Common myeloid progenitor, CD34-positive (primary cell): ENCODE measurements around the gene SCGB3A2.

Experiments
- CTCF ChIA-PET: fragments of 350-600 bp; sonication (Branson Sonifier 250); formaldehyde crosslinking; loops from one replicate; lab custom pipeline; 2021; ENCODE audit warnings: antibody characterized with exemption; lab: Charles Lee
- POLR2A ChIA-PET: fragments of 350-600 bp; sonication (Branson Sonifier 250); formaldehyde crosslinking; loops from one replicate; lab custom pipeline; 2021; ENCODE audit warnings: antibody characterized with exemption; lab: Charles Lee
- DNase-seq, 3 donors: peaks; one replicate each; pipeline versions ENCODE4 v3.0.0 to v3.0.0-alpha.2; 2013
- H3K27ac ChIP-seq, 2 experiments: 1 replicate in 1 of 2; 2 replicates in 1 of 2; pipeline ENCODE4 v1.7.0; 2013; ENCODE audit warnings: inconsistent platforms in 2 of 2, low read length in 2 of 2, mild to moderate bottlenecking in 2 of 2, low read depth in 1 of 2, moderate library complexity in 1 of 2; ENCODE audit not compliant: severe bottlenecking in 2 of 2, insufficient read depth in 1 of 2, poor library complexity in 1 of 2
- H3K27me3 ChIP-seq, 5 experiments: replicated peaks in 2 of 5; 1 replicate in 3 of 5; 2 replicates in 2 of 5; pipeline versions ENCODE4 v1.6.1 to v1.7.0; 2013; ENCODE audit warnings: low read length in 4 of 5, mild to moderate bottlenecking in 2 of 5, moderate library complexity in 2 of 5, inconsistent platforms in 1 of 5; ENCODE audit not compliant: insufficient read depth in 5 of 5, control insufficient read depth in 4 of 5
- H3K36me3 ChIP-seq, 4 experiments: 1 replicate in 2 of 4; 2 replicates in 2 of 4; pipeline versions ENCODE4 v1.6.1 to v1.7.0; 2013; ENCODE audit warnings: low read length in 3 of 4, control low read depth in 1 of 4, mild to moderate bottlenecking in 1 of 4; ENCODE audit not compliant: control insufficient read depth in 4 of 4, insufficient read depth in 4 of 4
- H3K4me1 ChIP-seq, 4 experiments: 1 replicate in 3 of 4; 2 replicates in 1 of 4; pipeline versions ENCODE4 v1.6.1 to v1.7.1; 2013; ENCODE audit warnings: low read length in 3 of 4, mild to moderate bottlenecking in 3 of 4, control low read depth in 1 of 4, inconsistent platforms in 1 of 4, moderate library complexity in 1 of 4; ENCODE audit not compliant: control insufficient read depth in 4 of 4, insufficient read depth in 4 of 4; ENCODE audit errors: control extremely low read depth in 1 of 4
- H3K4me3 ChIP-seq, 7 experiments: 1 replicate in 4 of 7; 2 replicates in 3 of 7; pipeline versions ENCODE4 v1.5.1 to v1.7.0; 2013; ENCODE audit warnings: mild to moderate bottlenecking in 7 of 7, low read length in 6 of 7, moderate library complexity in 6 of 7, inconsistent platforms in 2 of 7, low read depth in 2 of 7, control low read depth in 1 of 7; ENCODE audit not compliant: insufficient read depth in 4 of 7, control insufficient read depth in 1 of 7; ENCODE audit errors: extremely low read depth in 1 of 7
- H3K9me3 ChIP-seq, 5 experiments: 1 replicate in 4 of 5; 2 replicates in 1 of 5; pipeline versions ENCODE4 v1.6.1 to v1.7.1; 2013; ENCODE audit warnings: low read length in 4 of 5, mild to moderate bottlenecking in 2 of 5, inconsistent platforms in 1 of 5, low read depth in 1 of 5, moderate library complexity in 1 of 5; ENCODE audit not compliant: control insufficient read depth in 4 of 5, insufficient read depth in 2 of 5; ENCODE audit errors: control extremely low read depth in 1 of 5
- WGBS: methylation state at CpG from one replicate; pipeline ENCODE4 v1.1.5; 2013; ENCODE audit not compliant: insufficient coverage; 5-methylcytosine and 5-hydroxymethylcytosine counted together

Gene SCGB3A2

DNA sequence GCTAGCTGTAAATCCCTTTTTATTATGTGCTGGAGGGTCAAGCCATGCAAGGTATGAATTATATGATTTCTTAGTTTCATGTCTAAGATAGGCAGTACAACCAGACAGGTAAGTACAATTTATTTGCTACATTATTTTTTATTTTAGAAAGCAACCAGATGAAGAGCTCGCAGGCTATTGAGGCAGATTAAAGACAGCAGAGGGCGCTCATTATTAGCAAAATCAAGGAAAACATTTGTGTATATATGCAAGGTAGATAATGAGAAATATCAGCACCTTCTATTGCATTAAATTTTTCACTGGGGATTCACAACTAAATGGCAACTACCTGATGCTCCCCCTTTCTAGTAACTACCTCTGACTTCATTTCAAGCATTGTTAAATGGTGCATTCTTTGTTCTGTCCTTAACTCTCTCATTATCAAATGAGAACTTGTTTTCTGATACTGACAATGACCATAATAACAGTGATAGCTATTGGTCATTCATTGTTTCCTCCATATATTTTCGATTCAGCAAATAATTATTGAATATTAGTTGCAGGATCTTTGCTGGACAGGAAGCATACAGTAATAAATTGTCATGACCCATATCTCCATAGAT, 8.6 kb downstream of the SCGB3A2 start:
- Histone ChIP-seq H3K4me1 (peaks cover 0 to 3% (median 0%) of the 10 kb centered on the region in 4 experiments), H3K36me3 (no peaks in the 10 kb centered on the region), H3K27ac (no peak overlapping the region), H3K4me3 (no peak overlapping the region), H3K9me3 (no peaks in the 10 kb centered on the region), H3K27me3 (no peaks in the 10 kb centered on the region)
- peak; percentile 58 to 78 (median 72) for DNase-seq
- POLR2A ChIA-PET: no interaction called here
- WGBS: no CpG with 5 or more reads among the region's 3 CpGs
- CTCF ChIA-PET: interaction anchor here (0.6 to 9.6 kb wide), 6 partner anchors 8 to 45 kb away, joined by 3 to 109 read pairs (median 3); no protein-coding TSS in a partner anchor

DNA sequence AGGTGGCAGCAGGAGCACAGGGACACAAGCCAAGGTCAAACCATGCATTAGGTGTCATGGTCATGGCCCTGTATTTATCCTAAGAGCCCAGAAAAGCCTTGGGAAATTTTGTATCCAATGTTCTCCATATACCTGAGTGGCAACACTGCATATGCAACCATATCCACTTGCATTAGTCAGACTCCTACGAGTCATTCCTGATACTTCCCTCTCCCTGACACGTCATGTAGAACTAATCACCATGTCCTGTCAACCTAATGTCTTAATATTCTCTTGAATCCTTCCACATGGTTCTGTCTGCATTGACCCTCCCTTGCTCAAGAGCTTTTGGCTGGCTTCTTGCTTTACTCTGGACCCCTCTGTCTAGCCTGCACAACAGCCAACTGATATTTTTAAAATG, 9.4 kb downstream of the SCGB3A2 start:
- ChIA-PET POLR2A (no interaction called here), CTCF (interaction anchor here (1.3 to 9.6 kb wide), 5 partner anchors 13 to 44 kb away, joined by 3 to 109 read pairs (median 7); no protein-coding TSS in a partner anchor)
- 86% methylated on average over 2 of the region's 2 CpGs for WGBS

DNA sequence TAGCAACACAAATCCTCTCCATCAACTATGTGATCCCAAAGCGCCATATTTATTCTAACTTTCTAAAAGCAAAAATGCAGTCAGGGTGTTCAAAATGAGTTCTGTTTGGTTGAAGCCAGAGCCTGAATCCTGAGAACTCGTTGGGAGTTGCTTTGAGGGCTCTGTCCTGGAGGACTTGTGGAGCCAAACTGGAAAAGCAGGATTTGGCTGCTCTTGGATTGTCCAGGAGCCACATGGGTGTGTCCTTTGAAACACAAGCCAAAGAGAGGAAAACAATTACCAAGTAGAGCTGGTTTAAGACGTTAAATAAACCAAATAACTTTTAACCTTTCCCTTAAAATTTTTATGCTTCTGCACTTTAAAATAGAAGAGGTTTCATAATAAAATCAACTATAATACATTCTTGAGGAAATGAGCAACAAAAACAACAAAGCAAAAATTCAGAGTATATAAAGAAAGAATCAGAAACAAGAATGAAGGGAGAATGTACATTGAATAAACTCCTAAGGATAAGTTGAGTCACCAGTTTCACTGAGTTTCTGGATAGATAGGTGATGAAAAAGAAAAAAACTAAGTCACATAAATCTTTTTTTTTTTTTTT, 14.3 kb downstream of the SCGB3A2 start:
- WGBS: 100% methylated on average over 1 of the region's 3 CpGs
- Histone ChIP-seq H3K4me3 (no peak overlapping the region), H3K36me3 (no peaks in the 10 kb centered on the region), H3K27ac (no peak overlapping the region), H3K4me1 (peaks cover 0 to 6% (median 0%) of the 10 kb centered on the region in 4 experiments), H3K9me3 (no peaks in the 10 kb centered on the region), H3K27me3 (no peaks in the 10 kb centered on the region)
- ChIA-PET CTCF (interaction anchor here (1.2 to 9.6 kb wide), 2 partner anchors 10 to 39 kb away, joined by 3 to 109 read pairs; no protein-coding TSS in a partner anchor), POLR2A (no interaction called here)
- no peak for DNase-seq

More for the DNA sequence above, 9.4 kb downstream of the SCGB3A2 start:
- H3K4me3 ChIP-seq: no peak overlapping the region
- H3K4me1 ChIP-seq: peaks cover 0 to 1% (median 0%) of the 10 kb centered on the region in 4 experiments
- no peaks in the 10 kb centered on the region for H3K36me3 ChIP-seq
- H3K27me3 ChIP-seq: no peaks in the 10 kb centered on the region
- H3K9me3 ChIP-seq: no peaks in the 10 kb centered on the region
- no peak overlapping the region for H3K27ac ChIP-seq
- DNase-seq: no peak

DNA sequence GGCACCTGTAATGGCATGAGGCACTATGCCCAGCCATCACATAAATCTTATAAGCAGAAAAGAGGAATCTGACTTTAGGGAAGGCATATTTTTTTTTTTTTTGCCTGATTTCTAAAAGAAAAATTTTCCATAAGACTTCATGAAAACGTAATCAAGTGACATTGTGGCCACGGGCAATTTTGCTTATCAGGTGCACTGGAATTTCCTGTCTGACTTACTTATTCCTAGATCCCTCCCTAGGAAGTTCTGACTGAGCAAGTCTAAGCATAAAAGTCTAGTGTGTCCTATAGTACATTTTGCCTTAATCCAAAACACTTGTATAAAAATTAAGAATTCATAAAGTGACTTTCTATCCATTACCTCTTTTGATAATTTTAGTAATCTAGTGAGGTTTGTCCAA, 15.3 kb downstream of the SCGB3A2 start:
- CTCF ChIA-PET: interaction anchor here (9.6 kb wide), 1 partner anchor 38 kb away, joined by 109 read pairs; no protein-coding TSS in a partner anchor
- WGBS: 0% methylated on average over 1 of the region's 2 CpGs
- H3K27ac ChIP-seq: no peak overlapping the region
- DNase-seq: peak in 1 of 3 donors; percentile 11
- no peaks in the 10 kb centered on the region for H3K36me3 ChIP-seq
- H3K27me3 ChIP-seq: no peaks in the 10 kb centered on the region
- H3K4me3 ChIP-seq: no peak overlapping the region
- POLR2A ChIA-PET: no interaction called here
- H3K9me3 ChIP-seq: no peaks in the 10 kb centered on the region
- H3K4me1 ChIP-seq: peaks cover 0 to 6% (median 0%) of the 10 kb centered on the region in 4 experiments

DNA sequence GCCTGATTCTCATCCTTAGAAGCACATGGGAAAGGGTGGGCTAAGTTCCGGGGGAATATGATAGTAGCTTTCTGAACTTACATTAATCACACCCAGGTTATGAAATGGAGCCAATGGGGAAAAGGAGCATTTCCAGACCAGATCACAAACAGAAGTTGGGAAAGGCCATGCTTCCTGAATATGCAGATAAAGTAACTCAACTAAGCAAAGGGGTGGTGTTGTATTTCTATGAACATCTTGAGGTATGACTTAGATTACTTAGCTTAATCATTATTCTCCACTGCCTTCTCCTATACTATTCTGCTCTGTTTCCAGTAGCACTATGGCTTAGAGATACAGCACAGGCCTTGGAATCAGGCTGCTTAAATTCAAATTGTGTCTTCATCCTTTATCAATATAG, 17.4 kb downstream of the SCGB3A2 start:
- ChIA-PET CTCF (interaction anchor here (0.7 to 1.3 kb wide), 5 partner anchors 9 to 40 kb away, joined by 3 to 6 read pairs (median 3); partner anchors contain the start of gene SCGB3A2), POLR2A (interaction anchor here (0.6 kb wide), 1 partner anchor 10 kb away, joined by 3 read pairs; no protein-coding TSS in a partner anchor)
- H3K4me3 ChIP-seq: no peak overlapping the region
- WGBS: no CpG with 5 or more reads among the region's 1 CpG
- H3K9me3 ChIP-seq: no peaks in the 10 kb centered on the region
- H3K36me3 ChIP-seq: no peaks in the 10 kb centered on the region
- DNase-seq: no peak
- H3K27ac ChIP-seq: no peak overlapping the region
- no peaks in the 10 kb centered on the region for H3K27me3 ChIP-seq
- peaks cover 0 to 6% (median 0%) of the 10 kb centered on the region in 4 experiments for H3K4me1 ChIP-seq

DNA sequence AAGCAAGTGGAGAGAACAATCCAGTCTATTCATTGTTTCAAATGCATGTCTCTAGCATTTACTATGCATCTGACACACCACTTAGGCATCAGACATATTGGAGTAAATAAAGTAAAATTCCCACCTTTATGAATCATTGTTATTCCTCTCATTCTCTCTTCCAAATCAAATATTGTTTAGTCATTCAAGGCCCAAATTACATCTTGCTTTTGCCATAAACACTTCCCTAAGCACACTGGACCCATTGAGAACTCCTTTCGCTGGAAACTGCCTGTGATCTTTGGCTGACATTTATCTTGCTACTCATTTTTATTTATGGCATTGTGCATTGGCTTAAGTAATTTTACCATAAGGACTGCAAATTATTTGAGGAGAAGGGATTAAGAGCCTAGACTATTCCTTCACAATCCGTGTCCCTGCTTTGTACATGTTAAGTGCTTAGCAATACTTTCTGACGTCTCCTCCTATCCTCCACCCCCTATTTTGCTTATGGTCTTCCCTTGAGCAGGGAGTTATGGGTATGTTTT, 20.4 kb downstream of the SCGB3A2 start:
- no peak for DNase-seq

More for the DNA sequence above, 20.4 kb downstream of the SCGB3A2 start:
- Histone ChIP-seq H3K4me1 (peaks cover 0 to 2% (median 0%) of the 10 kb centered on the region in 4 experiments), H3K27ac (no peak overlapping the region), H3K9me3 (no peaks in the 10 kb centered on the region), H3K4me3 (no peak overlapping the region), H3K36me3 (no peaks in the 10 kb centered on the region), H3K27me3 (no peaks in the 10 kb centered on the region)
- ChIA-PET POLR2A (no interaction called here), CTCF (interaction anchor here (0.8 to 2.0 kb wide), 3 partner anchors 12 to 36 kb away, joined by 3 to 7 read pairs (median 3); no protein-coding TSS in a partner anchor)
- WGBS: 100% methylated on average over 1 of the region's 3 CpGs
